DMS53 (cell line): Measurements from ENCODE around the gene NOXA1.

Experiments used
- DNase-seq: peaks from one replicate; lab custom pipeline; 2025; lab: John Stamatoyannopoulos, UW

The NOXA1 gene

GRCh38 chr9:137427454-137428310 lies 4.5 kb downstream of the NOXA1 start:
- no peak for DNase-seq

DNA sequence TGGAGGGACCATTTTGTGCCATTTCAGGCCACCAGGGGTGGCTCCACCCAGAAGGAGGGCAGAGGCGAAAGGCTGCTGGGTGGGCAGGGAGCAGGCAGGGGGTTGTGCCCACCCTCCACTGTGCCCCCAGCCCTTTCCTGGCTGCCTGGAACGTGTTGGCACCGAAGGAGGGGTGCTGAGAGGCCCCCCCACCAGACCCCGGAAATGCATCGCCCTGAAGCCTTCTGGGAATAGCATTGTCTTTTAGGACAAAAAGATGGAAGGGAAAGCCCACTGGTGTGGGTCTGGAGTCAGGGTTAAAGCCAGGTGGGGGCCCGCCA lies 5.1 kb downstream of the NOXA1 start:
- no peak for DNase-seq

GRCh38 chr9:137428841-137429545 lies 5.8 kb downstream of the NOXA1 start:
- DNase-seq, result peak; percentile 68

GRCh38 chr9:137429546-137429890 lies 6.3 kb downstream of the NOXA1 start:
- DNase-seq, result peak; percentile 68

- peak; percentile 76 for DNase-seq
These were observed 7.0 kb downstream of the NOXA1 start for GRCh38 chr9:137429974-137430722.

DNA sequence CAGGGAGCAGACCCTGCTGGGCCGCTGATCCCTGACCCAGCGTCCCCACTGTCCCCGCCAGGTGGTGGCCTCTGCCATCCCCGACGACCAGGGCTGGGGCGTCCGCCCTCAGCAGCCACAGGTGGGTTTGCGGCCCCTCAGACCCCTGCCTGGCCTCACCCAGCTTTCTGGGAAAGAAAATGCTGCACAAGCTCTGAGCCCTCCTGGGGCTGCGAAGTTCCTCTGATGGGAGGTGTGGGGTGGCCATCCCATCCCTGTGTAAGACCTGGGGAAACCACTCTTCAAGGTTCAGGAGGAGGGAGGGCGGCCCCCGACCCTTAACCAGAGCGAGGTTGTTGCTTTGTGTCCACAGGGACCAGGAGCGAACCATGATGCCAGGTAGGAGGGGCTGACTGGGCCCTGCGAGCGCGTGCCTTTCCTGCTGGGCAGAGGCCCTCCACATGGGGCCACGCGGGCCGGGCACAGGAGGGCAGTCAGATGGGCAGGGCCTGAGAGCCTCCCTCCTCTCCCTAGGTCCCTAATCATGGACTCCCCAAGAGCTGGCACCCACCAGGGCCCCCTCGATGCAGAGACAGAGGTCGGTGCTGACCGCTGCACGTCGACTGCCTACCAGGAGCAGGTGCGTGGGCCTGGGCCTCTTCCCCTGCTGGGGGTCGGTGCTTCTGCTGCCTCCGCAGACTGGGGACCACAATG lies 7.7 kb downstream of the NOXA1 start:
- no peak for DNase-seq

GRCh38 chr9:137431416-137431931 lies 8.3 kb downstream of the NOXA1 start:
- DNase-seq, result no peak

DNA sequence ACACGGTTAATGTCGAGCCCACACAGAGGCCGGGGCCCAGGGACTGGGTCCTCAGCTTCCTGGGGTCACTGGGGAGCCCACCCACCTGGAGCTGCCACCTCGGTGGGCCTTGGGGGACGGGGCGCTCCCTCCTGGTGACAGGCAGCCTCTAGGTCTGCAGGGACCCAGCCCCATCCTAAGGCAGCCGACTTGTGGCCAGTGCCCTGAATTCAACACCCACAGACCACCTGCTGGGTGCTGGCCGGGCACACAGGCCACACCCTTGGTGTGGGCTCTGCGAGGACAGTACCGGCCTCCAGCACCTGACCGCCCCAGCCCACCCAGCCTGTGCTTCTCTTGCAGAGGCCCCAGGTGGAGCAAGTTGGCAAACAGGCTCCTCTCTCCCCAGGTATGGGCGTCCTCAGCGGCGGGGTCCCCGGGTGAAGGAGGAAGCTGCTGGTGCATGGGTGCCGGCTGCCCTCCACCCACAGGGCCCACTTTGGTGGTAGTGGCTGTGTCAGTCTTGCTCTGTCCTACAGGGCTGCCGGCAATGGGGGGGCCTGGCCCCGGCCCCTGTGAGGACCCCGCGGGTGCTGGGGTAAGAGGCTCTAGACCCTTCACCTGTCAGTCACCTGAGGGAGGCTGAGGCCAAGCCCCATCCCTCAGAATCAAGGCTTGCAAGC lies 9.6 kb downstream of the NOXA1 start:
- DNase-seq, result no peak

DNA sequence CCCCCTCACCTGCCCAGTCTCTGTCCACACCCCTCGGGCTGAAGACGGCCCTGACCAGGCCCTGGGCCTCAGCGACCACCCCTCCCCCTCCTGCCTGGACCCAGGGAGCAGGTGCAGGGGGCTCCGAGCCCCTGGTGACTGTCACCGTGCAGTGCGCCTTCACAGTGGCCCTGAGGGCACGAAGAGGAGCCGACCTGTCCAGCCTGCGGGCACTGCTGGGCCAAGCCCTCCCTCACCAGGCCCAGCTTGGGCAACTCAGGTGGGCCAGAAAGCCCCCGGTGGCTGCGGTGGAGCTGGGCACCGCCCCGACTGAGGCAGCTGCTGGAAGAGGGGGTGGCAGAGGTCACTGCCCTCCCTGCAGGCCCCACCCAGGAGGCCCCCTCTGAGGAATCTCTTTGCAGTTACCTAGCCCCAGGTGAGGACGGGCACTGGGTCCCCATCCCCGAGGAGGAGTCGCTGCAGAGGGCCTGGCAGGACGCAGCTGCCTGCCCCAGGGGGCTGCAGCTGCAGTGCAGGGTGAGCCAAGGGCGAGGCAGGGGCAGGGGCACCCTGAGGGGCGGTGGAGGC lies 10.2 kb downstream of the NOXA1 start:
- DNase-seq, result no peak

- DNase-seq, result no peak
These were observed 10.8 kb downstream of the NOXA1 start for GRCh38 chr9:137433916-137434431.

GRCh38 chr9:137434498-137435380 lies 11.5 kb downstream of the NOXA1 start:
- no peak for DNase-seq

- no peak for DNase-seq
These were observed 12.2 kb downstream of the NOXA1 start for GRCh38 chr9:137435381-137435891.

- DNase-seq, result peak; percentile 94
These were observed 13.0 kb downstream of the NOXA1 start for GRCh38 chr9:137435980-137436760.

- DNase-seq, result no peak
These were observed 13.8 kb downstream of the NOXA1 start for GRCh38 chr9:137436761-137437600.

DNA sequence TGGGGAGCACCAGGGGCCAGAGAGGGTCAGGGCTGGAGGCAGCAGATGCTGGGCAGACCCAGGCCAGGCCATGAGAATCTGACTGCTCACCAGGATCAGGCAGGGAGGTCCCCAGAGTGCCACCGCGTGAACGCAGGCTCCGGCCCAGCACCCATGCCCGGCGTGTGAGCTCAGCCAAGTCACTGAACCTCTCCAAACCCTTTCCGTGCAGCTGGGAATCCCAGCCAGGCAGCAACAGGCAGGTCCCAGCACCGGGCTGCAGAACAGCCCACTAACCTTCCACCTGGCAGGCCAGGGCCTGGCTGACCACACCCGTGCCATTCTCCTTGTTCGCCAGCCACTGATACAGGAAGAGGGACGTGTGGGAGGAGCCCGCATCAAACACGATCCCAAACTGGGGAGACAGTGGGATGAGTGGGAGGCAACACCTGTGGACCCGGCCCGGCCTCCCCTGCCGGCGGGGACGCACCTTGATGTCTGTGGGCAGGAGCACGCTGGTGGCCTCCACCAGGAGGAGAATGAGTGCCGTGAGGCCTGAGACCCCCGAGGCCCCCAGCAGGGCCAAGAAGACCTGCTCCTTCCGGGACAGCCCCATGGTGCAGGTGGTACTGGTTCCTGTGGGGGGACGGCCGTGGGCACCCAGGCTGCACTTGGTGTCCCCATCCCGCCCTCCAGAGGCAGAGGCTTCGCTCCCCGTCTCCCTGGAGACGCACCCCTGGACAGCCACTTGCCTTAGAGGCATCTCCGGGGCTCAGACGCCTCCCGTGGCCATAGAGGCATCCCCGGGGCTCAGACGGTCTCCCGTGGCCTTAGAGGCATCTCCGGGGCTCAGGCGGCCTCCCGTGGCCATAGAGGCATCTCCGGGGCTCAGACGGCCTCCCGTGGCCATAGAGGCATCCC lies 14.7 kb downstream of the NOXA1 start:
- DNase-seq, result no peak

DNA sequence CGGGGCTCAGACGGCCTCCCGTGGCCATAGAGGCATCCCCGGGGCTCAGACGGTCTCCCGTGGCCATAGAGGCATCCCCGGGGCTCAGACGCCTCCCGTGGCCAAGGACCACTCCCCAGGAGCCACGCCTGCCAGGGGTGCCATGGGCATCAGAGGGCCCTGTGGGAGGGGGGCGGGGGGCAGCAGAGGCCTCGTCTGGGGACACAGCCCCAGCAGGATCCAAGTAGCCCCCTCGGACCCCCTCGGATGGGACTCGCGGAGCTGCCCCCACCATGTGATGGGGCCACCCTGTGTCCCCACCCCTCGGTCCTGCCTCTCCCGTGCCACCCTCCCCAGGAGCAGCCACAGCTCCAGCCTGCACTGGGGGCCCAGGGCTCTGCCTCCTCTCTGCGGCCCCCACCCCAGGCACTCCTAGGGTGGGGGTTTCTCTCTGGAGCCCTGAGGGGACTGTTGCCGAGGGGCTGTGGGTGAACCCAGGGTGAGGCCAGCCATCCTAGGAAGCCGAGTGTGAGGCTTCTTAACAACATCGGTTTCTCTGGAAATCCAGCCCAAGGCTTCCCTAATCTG lies 15.5 kb downstream of the NOXA1 start:
- DNase-seq, result no peak
